ENCODE results near the gene CNN2.

DNA sequence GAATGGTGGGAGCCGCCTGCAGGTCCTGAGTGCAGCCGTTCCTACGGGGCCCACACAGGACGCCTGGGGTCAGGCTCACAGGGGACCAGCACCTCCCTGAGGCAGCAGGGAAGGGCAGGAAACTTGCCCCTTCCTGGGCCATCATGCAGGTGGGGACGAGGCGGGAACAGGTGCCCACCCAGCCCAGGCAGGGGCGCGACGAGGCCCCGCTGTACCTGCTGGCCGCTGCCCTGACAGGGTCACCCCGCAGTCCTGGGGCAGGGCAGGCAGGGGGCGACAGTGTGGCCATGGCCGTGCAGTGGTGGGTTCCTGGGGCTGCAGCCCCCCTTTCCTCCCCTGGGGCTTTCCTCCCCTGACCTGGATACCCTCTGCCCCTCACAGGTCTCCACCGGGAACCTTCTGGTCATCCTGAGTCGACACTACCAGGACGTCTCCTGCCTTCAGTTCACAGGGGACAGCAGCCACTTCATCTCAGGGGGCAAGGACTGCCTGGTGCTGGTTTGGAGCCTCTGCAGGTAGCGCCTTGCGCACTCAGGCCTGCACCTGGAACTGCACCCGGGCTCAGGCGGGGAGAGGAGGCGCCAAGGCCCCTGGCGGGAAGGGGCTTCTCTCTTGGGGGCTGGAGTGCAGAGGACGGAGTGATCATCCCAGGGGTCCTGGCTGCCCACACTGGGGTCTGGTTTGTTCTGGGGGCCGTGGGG, 36.9 kb upstream of the CNN2 start:
- TF ChIP-seq, protein P1, sequence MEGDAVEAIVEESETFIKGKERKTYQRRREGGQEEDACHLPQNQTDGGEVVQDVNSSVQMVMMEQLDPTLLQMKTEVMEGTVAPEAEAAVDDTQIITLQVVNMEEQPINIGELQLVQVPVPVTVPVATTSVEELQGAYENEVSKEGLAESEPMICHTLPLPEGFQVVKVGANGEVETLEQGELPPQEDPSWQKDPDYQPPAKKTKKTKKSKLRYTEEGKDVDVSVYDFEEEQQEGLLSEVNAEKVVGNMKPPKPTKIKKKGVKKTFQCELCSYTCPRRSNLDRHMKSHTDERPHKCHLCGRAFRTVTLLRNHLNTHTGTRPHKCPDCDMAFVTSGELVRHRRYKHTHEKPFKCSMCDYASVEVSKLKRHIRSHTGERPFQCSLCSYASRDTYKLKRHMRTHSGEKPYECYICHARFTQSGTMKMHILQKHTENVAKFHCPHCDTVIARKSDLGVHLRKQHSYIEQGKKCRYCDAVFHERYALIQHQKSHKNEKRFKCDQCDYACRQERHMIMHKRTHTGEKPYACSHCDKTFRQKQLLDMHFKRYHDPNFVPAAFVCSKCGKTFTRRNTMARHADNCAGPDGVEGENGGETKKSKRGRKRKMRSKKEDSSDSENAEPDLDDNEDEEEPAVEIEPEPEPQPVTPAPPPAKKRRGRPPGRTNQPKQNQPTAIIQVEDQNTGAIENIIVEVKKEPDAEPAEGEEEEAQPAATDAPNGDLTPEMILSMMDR (IDR thresholded peaks at IDR 0.05): peak in 1 of 4 donors; percentile 14
- no peak for TF ChIP-seq POLR2A (IDR thresholded peaks at IDR 0.05)
